Measurements from ENCODE around the gene ST3GAL3. TPM values are rescaled to one million over a fixed set of nuclear protein-coding genes. Genes with fewer than 3 reads are reported as not detected.

ST3GAL3 gene
- total and polyA plus RNA-seq, 2 donors (not counting 3 experiments of a cell fraction or from before 2014, with no cell fraction given): 14.3 to 35.8 TPM

GRCh38 chr1:43975249-43975961, 268.1 kb downstream of the ST3GAL3 start:
- no peaks in the 10 kb centered on the region for H3K9me1 ChIP-seq (replicated peaks; ENCODE audit: control insufficient read depth, extremely low read depth, insufficient read depth, low read length)
- no peaks in the 10 kb centered on the region for H4K20me1 ChIP-seq (replicated peaks; ENCODE audit: control insufficient read depth, extremely low read depth, insufficient read depth, low read length)
- DNase-seq (ENCODE audit: low read depth, low spot score): peak; percentile 35
- ChIA-PET CTCF (interaction anchor here (0.6 to 1.9 kb wide), 13 partner anchors 13 to 212 kb away, joined by 3 to 11 read pairs (median 3); no protein-coding TSS in a partner anchor), POLR2A (no interaction called here)
- dilution Hi-C loops (cut with MboI; ENCODE audit: extremely low pct_ligation_motif_present, low sequenced_read_pairs): no loop called here
- BruUV-seq (replicated peaks): no TSS peak
- intact Hi-C loops (cut with micrococcal nuclease): no loop called here
- no peaks in the 10 kb centered on the region for H3K9me3 ChIP-seq (replicated peaks; ENCODE audit: control insufficient read depth, insufficient read depth, low read length)
- H3K79me2 ChIP-seq (ENCODE audit: control insufficient read depth, insufficient read depth, low read length): peaks cover 37% of the 10 kb centered on the region
- H3K27ac ChIP-seq (ENCODE audit: insufficient read depth, low read depth, low read length): peak overlapping the region; percentile 48
- peak overlapping the region; percentile 69 to 73 (median 71) for H3K4me3 ChIP-seq (replicated peaks in 1 of 3; ENCODE audit: insufficient read depth in 1 of 3, low read depth in 1 of 3, low read length in 3 of 3)
- no peaks in the 10 kb centered on the region for H3K27me3 ChIP-seq (ENCODE audit: control insufficient read depth in 2 of 2, insufficient read depth in 2 of 2, low read length in 2 of 2)
- H2AFZ ChIP-seq (ENCODE audit: low read depth, low read length): peak overlapping the region; percentile 83
- peaks cover 33% of the 10 kb centered on the region for H3K4me1 ChIP-seq (ENCODE audit: control insufficient read depth, extremely low read depth, insufficient read depth, low read length)
- peak overlapping the region; percentile 62 for H3K4me2 ChIP-seq (ENCODE audit: insufficient read depth, low read length)
- H3K36me3 ChIP-seq (ENCODE audit: control insufficient read depth in 2 of 2, extremely low read depth in 1 of 2, insufficient read depth in 2 of 2, low read length in 2 of 2): peaks cover 0 to 15% of the 10 kb centered on the region in 2 experiments
- FAIRE-seq: peak; percentile 75
- peak overlapping the region; percentile 80 for H3K9ac ChIP-seq (replicated peaks; ENCODE audit: extremely low read depth, insufficient read depth, low read length)
- TF ChIP-seq JUN (IDR thresholded peaks at IDR 0.05; ENCODE audit: borderline replicate concordance, insufficient read depth, insufficient read length, low read depth) (no peak), MYC (IDR thresholded peaks at IDR 0.05; ENCODE audit: low read depth, low read length) (no peak), FOS (IDR thresholded peaks at IDR 0.05; ENCODE audit: borderline replicate concordance, insufficient read depth, low read length) (no peak), MAX (IDR thresholded peaks at IDR 0.05; ENCODE audit: insufficient read depth, insufficient read length) (no peak), CTCF (IDR thresholded peaks at IDR 0.05; ENCODE audit: extremely low read depth in 1 of 2, insufficient read depth in 1 of 2, low read depth in 1 of 2, low read length in 2 of 2) (no peak), GATA2 (IDR thresholded peaks at IDR 0.05; ENCODE audit: insufficient read depth, insufficient read length, low read depth, low read length) (no peak)
